WTC11 (cell line): Measurements from ENCODE around the gene KDM3B. TPM values are rescaled to one million over a fixed set of nuclear protein-coding genes. Genes with fewer than 3 reads are reported as not detected.

ENCODE experiments used
- ATAC-seq: fragments of 200-7000 bp; cut with Tn5 transposase; 2 replicates; pipeline ENCODE4 v1.10.0; 2021; ENCODE audit warnings: mild to moderate bottlenecking, moderate library complexity
- CTCF ChIA-PET: fragments of 300-600 bp; sonication (Branson Sonifier 250); formaldehyde crosslinking; loops from one replicate; lab custom pipeline; 2021; ENCODE audit warnings: antibody characterized with exemption; lab: Charles Lee
- POLR2A ChIA-PET: fragments of 350-600 bp; sonication (Branson Sonifier 250); formaldehyde crosslinking; loops from one replicate; lab custom pipeline; 2021; ENCODE audit warnings: antibody characterized with exemption; lab: Charles Lee
- DNase-seq: peaks from one replicate; pipeline ENCODE4 v3.0.0; 2021; ENCODE audit warnings: low spot score
- H3K27ac Mint-ChIP-seq: 2 replicates; pipeline ENCODE4 v1.8.0; 2021; ENCODE audit warnings: mixed read lengths
- H3K27me3 Mint-ChIP-seq: 2 replicates; pipeline ENCODE4 v1.8.0; 2021; ENCODE audit warnings: low read depth, mild to moderate bottlenecking, moderate library complexity, mixed read lengths
- H3K36me3 Mint-ChIP-seq: 2 replicates; pipeline ENCODE4 v1.8.0; 2021; ENCODE audit warnings: mixed read lengths
- H3K4me1 Mint-ChIP-seq: 2 replicates; pipeline ENCODE4 v1.8.0; 2022; ENCODE audit warnings: mixed read lengths
- H3K4me3 Mint-ChIP-seq: 2 replicates; pipeline ENCODE4 v1.8.0; 2021; ENCODE audit warnings: mild to moderate bottlenecking, moderate library complexity, mixed read lengths
- H3K9me3 Mint-ChIP-seq: 2 replicates; pipeline ENCODE4 v1.8.0; 2021; ENCODE audit warnings: mixed read lengths
- CREB1 ChIP-seq: sonication (generic); formaldehyde crosslinking; IDR thresholded peaks from 2 replicates; pipeline ENCODE4 v1.8.0; 2023; ENCODE audit warnings: mild to moderate bottlenecking, missing genetic modification reagents
- CREM ChIP-seq: sonication (generic); formaldehyde crosslinking; IDR thresholded peaks from 2 replicates; pipeline ENCODE4 v1.8.1; 2022; ENCODE audit warnings: mild to moderate bottlenecking, missing genetic modification reagents, moderate library complexity
- FOXK1 ChIP-seq: sonication (generic); formaldehyde crosslinking; IDR thresholded peaks from 2 replicates; pipeline ENCODE4 v1.8.0; 2022; ENCODE audit warnings: mild to moderate bottlenecking, moderate library complexity, missing genetic modification reagents
- FOXP1 ChIP-seq: sonication (generic); formaldehyde crosslinking; IDR thresholded peaks from 2 replicates; pipeline ENCODE4 v1.8.0; 2022; ENCODE audit warnings: missing genetic modification reagents, mild to moderate bottlenecking, moderate library complexity, borderline replicate concordance
- GTF2I ChIP-seq: fragments of 250-450 bp; sonication (Bioruptor Pico); conservative IDR thresholded peaks from 2 replicates; pipeline ENCODE4 v1.4.0; 2021; ENCODE audit warnings: mild to moderate bottlenecking
- MXD4 ChIP-seq: fragments of 250-450 bp; sonication (Bioruptor Pico); IDR thresholded peaks from 2 replicates; pipeline ENCODE4 v1.8.0; 2021; ENCODE audit warnings: mild to moderate bottlenecking, moderate library complexity, borderline replicate concordance
- OVOL2 ChIP-seq: fragments of 250-450 bp; sonication (Bioruptor Pico); IDR thresholded peaks from 2 replicates; pipeline ENCODE4 v1.9.0; 2021; ENCODE audit warnings: mild to moderate bottlenecking, borderline replicate concordance
- PREB ChIP-seq: sonication (generic); formaldehyde crosslinking; IDR thresholded peaks from 2 replicates; pipeline ENCODE4 v1.8.1; 2022; ENCODE audit warnings: mild to moderate bottlenecking, missing genetic modification reagents, moderate library complexity, borderline replicate concordance
- RORB ChIP-seq: fragments of 250-450 bp; sonication (Bioruptor Pico); IDR thresholded peaks from 2 replicates; pipeline ENCODE4 v1.9.0; 2021; ENCODE audit warnings: mild to moderate bottlenecking
- SMAD3 ChIP-seq: sonication (generic); formaldehyde crosslinking; IDR thresholded peaks from 2 replicates; pipeline ENCODE4 v1.8.0; 2022; ENCODE audit warnings: missing genetic modification reagents, mild to moderate bottlenecking, borderline replicate concordance
- TEAD1 ChIP-seq: sonication (generic); formaldehyde crosslinking; IDR thresholded peaks from 2 replicates; pipeline ENCODE4 v1.8.0; 2022; ENCODE audit warnings: mild to moderate bottlenecking, missing genetic modification reagents
- TP53 ChIP-seq: sonication (generic); formaldehyde crosslinking; IDR thresholded peaks from 2 replicates; pipeline ENCODE4 v1.8.1; 2023; ENCODE audit warnings: mild to moderate bottlenecking, missing genetic modification reagents
- ZNF138 ChIP-seq: sonication (generic); formaldehyde crosslinking; conservative IDR thresholded peaks from 2 replicates; pipeline ENCODE4 v1.8.1; 2022; ENCODE audit warnings: mild to moderate bottlenecking, moderate library complexity, missing genetic modification reagents
- ZNF281 ChIP-seq: sonication (generic); formaldehyde crosslinking; IDR thresholded peaks from 2 replicates; pipeline ENCODE4 v1.8.0; 2023; ENCODE audit warnings: mild to moderate bottlenecking, missing genetic modification reagents
- ZNF317 ChIP-seq: sonication (generic); formaldehyde crosslinking; IDR thresholded peaks from 2 replicates; pipeline ENCODE4 v1.8.1; 2023; ENCODE audit warnings: low read depth, mild to moderate bottlenecking, moderate library complexity, missing genetic modification reagents, borderline replicate concordance
- ZNF416 ChIP-seq: fragments of 250-450 bp; sonication (Bioruptor Pico); IDR thresholded peaks from 2 replicates; pipeline ENCODE4 v1.9.0; 2021; ENCODE audit warnings: mild to moderate bottlenecking, inconsistent platforms
- ZNF512 ChIP-seq: sonication (generic); formaldehyde crosslinking; IDR thresholded peaks from 2 replicates; pipeline ENCODE4 v1.8.1; 2022; ENCODE audit warnings: missing genetic modification reagents, borderline replicate concordance
- total RNA-seq: library from RNA; stranded (reverse); gene quantifications from 3 replicates; pipeline ENCODE4 v1.2.3, GENCODE V29; 2021
- TF ChIP-seq, protein P1 (sequence below): sonication (generic); formaldehyde crosslinking; IDR thresholded peaks from 2 replicates; pipeline ENCODE4 v1.8.0; 2022; ENCODE audit warnings: mild to moderate bottlenecking, missing genetic modification reagents
- TF ChIP-seq, protein P2 (sequence below): sonication (generic); formaldehyde crosslinking; IDR thresholded peaks from 2 replicates; pipeline ENCODE4 v1.8.1; 2023; ENCODE audit warnings: mild to moderate bottlenecking, missing genetic modification reagents

KDM3B gene
- total RNA-seq, 1 experiment from 2014 or later, result 87.9 TPM

- TF ChIP-seq, protein P1, sequence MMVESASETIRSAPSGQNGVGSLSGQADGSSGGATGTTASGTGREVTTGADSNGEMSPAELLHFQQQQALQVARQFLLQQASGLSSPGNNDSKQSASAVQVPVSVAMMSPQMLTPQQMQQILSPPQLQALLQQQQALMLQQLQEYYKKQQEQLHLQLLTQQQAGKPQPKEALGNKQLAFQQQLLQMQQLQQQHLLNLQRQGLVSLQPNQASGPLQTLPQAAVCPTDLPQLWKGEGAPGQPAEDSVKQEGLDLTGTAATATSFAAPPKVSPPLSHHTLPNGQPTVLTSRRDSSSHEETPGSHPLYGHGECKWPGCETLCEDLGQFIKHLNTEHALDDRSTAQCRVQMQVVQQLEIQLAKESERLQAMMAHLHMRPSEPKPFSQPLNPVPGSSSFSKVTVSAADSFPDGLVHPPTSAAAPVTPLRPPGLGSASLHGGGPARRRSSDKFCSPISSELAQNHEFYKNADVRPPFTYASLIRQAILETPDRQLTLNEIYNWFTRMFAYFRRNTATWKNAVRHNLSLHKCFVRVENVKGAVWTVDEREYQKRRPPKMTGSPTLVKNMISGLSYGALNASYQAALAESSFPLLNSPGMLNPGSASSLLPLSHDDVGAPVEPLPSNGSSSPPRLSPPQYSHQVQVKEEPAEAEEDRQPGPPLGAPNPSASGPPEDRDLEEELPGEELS (CRISPR knock-in tag), result no peak
- no peak for TF ChIP-seq TEAD1
- no peak for TF ChIP-seq FOXK1 (CRISPR knock-in tag)
- TF ChIP-seq PREB, result no peak
- TF ChIP-seq ZNF138 (CRISPR knock-in tag), result no peak
- no peak for TF ChIP-seq RORB (CRISPR knock-in tag)
- no peak for TF ChIP-seq ZNF416 (CRISPR knock-in tag)
- TF ChIP-seq, protein P2, sequence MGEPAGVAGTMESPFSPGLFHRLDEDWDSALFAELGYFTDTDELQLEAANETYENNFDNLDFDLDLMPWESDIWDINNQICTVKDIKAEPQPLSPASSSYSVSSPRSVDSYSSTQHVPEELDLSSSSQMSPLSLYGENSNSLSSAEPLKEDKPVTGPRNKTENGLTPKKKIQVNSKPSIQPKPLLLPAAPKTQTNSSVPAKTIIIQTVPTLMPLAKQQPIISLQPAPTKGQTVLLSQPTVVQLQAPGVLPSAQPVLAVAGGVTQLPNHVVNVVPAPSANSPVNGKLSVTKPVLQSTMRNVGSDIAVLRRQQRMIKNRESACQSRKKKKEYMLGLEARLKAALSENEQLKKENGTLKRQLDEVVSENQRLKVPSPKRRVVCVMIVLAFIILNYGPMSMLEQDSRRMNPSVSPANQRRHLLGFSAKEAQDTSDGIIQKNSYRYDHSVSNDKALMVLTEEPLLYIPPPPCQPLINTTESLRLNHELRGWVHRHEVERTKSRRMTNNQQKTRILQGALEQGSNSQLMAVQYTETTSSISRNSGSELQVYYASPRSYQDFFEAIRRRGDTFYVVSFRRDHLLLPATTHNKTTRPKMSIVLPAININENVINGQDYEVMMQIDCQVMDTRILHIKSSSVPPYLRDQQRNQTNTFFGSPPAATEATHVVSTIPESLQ (CRISPR knock-in tag), result no peak
- no peak for TF ChIP-seq GTF2I (CRISPR knock-in tag)
- TF ChIP-seq SMAD3 (CRISPR knock-in tag), result no peak
- TF ChIP-seq ZNF281 (CRISPR knock-in tag), result no peak
- no peak for TF ChIP-seq ZNF512 (CRISPR knock-in tag)
- TF ChIP-seq, all 79 proteins: peak for 0
Measured at GRCh38 chr5:138360941-138361452, 8.5 kb downstream of the KDM3B start (continued).

GRCh38 chr5:138364576-138364975 is 12.1 kb downstream of the KDM3B start:
- ChIA-PET POLR2A (no interaction called here), CTCF (interaction anchor here (7.7 kb wide), 1 partner anchor 11 kb away, joined by 69 read pairs; the partner anchor contains the start of gene KDM3B)
- H3K27ac Mint-ChIP-seq, result no peak overlapping the region
- ATAC-seq (no peak), DNase-seq (no peak)
- no peaks in the 10 kb centered on the region for H3K9me3 Mint-ChIP-seq
- no peaks in the 10 kb centered on the region; the same call in 1 of the 2 replicates for H3K36me3 Mint-ChIP-seq
- H3K27me3 Mint-ChIP-seq, result no peaks in the 10 kb centered on the region
- peaks cover 11% of the 10 kb centered on the region for H3K4me1 Mint-ChIP-seq
- H3K4me3 Mint-ChIP-seq, result no peak overlapping the region
- TF ChIP-seq CREM (CRISPR knock-in tag) (no peak), ZNF512 (CRISPR knock-in tag) (no peak), CREB1 (CRISPR knock-in tag) (no peak), TP53 (CRISPR knock-in tag) (no peak), PREB (no peak), ZNF317 (no peak), FOXP1 (CRISPR knock-in tag) (no peak), OVOL2 (no peak), MXD4 (CRISPR knock-in tag) (no peak)
- TF ChIP-seq, protein P2 (CRISPR knock-in tag), result no peak
